Measurements from ENCODE around the gene LRMDA.

Gene LRMDA

GRCh38 chr10:75456122-75456521, 24.7 kb downstream of the LRMDA start:
- no peak for TF ChIP-seq ZNF274 (IDR thresholded peaks at IDR 0.05; ENCODE audit: low read depth, low read length)
- H3K4me3 ChIP-seq (ENCODE audit: low read length), result no peak overlapping the region

DNA sequence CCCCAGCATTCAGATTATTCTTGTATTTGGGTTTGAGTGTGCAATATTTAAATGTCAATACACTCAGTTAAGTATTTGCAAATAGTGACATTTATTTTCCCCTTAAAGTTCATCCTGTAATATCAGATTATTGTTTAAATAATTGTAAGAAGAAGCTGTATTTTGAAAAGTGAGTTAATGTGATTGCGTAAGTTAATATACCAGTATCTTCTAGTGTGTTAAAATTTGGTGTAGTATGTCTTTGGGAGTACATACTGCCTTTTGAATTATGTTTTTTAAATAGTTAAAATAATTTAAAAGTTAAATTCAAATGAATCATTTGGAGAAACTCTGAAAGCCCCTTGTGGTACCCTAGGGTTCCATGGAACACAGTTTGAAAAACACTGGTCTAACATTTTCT, 28.6 kb downstream of the LRMDA start:
- no peak for TF ChIP-seq ZNF274 (IDR thresholded peaks at IDR 0.05; ENCODE audit: low read depth, low read length)
- H3K4me3 ChIP-seq (ENCODE audit: low read length), result no peak overlapping the region

DNA sequence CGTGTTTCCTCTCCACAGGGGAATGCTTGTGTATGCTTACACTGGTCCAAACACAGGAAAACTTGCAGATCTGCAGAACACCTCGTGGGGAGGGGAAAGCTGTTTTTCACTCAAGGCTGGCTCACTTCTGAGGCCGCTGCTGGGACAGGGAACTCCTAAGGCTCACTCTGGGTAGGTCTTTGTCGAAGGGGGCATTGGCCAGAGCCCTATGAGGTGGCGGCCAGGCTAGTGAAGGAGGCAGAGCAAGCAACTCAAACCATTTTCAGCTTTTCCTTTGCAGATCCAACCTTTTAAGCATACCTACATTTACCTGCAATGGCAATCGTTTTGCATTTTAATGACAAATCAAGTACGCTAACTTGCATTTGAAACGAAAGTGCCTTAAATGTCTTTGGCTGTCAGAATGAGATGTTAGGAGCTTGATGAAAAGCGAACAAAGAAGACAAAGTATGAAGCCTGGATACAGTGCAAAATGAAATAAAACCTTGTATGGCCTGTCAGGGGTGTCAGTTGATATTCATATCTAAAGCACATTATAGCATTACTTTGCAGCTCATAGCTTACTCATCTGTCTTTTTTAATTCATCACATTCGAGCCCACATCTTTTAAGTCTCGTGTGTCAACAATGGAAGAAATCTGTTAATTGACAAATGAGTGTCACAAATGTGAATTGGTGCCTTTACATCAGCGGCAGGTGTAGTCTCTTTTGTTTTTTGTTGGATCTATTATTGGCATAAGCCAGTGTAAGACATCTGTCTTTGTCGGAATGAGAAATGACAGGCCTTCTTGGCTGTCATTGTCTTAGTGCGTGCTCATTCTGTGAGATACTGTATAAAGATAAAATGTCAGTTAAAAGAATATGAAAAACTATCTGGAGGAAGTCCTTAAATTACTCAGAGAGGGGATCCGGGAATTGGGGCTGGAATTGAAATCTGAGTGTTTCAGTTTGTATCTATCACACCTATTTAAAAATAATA, 30.5 kb downstream of the LRMDA start:
- TF ChIP-seq ZNF274 (IDR thresholded peaks at IDR 0.05; ENCODE audit: low read depth, low read length), result no peak
- no peak overlapping the region for H3K4me3 ChIP-seq (ENCODE audit: low read length)

GRCh38 chr10:75462865-75463264, 31.4 kb downstream of the LRMDA start:
- TF ChIP-seq ZNF274 (IDR thresholded peaks at IDR 0.05; ENCODE audit: low read depth, low read length), result no peak
- no peak overlapping the region for H3K4me3 ChIP-seq (ENCODE audit: low read length)

DNA sequence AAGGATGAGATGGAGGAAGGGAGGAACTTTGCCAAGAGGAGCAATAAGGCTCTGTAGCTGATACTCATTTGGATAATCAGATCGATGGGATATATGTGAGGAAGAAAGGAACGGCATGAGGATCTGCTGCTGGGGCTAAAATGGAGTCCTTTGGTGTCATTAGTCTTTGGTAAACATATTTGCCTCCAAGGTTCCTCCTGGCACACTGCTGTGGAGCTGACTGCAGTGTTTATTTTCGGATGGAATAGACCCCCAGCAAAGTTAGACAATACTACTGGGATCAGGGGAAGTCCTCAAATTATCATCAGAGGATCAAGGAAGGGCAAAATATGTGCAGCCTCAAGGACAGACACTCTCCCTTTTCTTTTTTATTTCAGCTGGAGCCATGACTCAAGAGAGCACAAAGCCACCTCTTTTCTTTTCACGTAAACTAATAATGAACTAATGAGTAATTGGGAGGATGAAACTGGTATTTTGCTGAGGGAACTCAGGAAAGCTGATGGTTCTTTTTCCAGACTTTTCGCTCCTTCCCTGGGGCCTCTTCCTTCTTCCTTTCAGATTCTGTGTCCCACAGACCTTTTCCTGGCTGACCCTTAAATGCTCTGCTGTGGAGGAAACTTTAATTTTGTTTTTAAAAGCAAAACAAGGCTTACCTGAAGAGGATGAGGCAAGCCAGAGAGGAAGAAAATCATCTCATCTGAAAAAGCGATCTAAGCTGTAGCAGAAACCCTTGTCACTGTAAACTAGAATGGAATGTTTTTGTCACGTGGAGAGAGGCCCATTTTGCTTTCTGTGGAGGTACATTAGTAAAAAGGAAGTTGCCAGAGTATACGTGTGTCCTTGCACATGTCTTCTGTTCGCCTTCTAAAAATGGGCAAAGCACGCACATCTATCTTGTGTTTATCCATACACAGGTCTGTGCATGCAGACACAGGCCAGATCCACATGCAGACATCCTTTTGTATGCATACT, 33.3 kb downstream of the LRMDA start:
- H3K4me3 ChIP-seq (ENCODE audit: low read length), result no peak overlapping the region
- no peak for TF ChIP-seq ZNF274 (IDR thresholded peaks at IDR 0.05; ENCODE audit: low read depth, low read length)

DNA sequence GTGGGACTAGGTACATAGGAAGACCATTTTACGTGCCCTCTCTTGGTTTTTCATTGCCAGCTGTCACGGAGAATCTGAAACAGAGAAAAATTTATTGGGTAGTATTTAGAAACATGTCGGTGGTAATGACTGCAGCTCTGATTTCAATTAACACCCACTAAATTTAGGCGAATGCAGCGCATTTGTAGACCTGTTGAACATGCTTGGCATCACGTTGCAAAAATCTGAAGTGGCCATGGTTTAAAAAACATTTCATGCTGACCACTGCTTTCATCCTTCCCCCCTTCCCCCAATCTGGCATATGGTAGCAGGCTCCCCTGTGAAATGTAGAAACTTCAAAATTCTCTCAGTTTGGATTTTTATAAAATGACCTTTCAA, 34.0 kb downstream of the LRMDA start:
- no peak overlapping the region for H3K4me3 ChIP-seq (ENCODE audit: low read length)
- no peak for TF ChIP-seq ZNF274 (IDR thresholded peaks at IDR 0.05; ENCODE audit: low read depth, low read length)

- H3K4me3 ChIP-seq (ENCODE audit: low read length), result no peak overlapping the region
- TF ChIP-seq ZNF274 (IDR thresholded peaks at IDR 0.05; ENCODE audit: low read depth, low read length), result no peak
Measured at GRCh38 chr10:75466001-75466400, 34.6 kb downstream of the LRMDA start.

- TF ChIP-seq ZNF274 (IDR thresholded peaks at IDR 0.05; ENCODE audit: low read depth, low read length), result no peak
- H3K4me3 ChIP-seq (ENCODE audit: low read length), result no peak overlapping the region
Measured at GRCh38 chr10:75466886-75467285, 35.5 kb downstream of the LRMDA start.

- no peak overlapping the region for H3K4me3 ChIP-seq (ENCODE audit: low read length)
- TF ChIP-seq ZNF274 (IDR thresholded peaks at IDR 0.05; ENCODE audit: low read depth, low read length), result no peak
Measured at GRCh38 chr10:75468612-75469005, 37.2 kb downstream of the LRMDA start.

DNA sequence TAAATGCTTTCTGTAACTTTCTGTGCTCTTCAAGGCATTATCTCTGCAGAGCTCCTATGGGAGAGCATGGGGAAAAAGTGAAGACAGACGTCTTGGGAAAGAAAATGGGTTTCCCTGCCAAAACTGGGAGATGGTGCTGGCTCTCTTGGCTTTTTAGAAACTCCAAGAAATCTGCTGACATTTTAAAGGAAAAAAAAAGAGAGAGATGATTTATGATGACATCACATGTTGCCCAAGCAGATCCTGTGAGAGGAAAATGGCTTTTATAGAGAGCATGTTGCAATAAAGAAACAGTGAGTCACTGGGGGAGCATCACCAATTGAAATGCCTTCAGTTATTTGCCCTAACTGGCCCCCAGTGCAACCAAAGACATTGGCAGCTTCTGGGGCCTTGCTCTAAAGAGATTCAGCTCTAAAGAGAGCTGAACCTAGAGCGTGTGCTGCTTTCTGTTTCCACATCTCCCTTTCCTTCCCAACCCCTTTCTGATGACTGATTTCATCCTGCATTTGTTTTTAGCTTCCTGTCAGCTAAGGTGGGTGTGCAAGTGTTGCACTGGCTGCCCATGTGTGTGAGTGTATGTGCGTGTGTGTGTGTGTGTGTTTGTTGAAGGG, 37.7 kb downstream of the LRMDA start:
- H3K4me3 ChIP-seq (ENCODE audit: low read length), result no peak overlapping the region
- TF ChIP-seq ZNF274 (IDR thresholded peaks at IDR 0.05; ENCODE audit: low read depth, low read length), result no peak

DNA sequence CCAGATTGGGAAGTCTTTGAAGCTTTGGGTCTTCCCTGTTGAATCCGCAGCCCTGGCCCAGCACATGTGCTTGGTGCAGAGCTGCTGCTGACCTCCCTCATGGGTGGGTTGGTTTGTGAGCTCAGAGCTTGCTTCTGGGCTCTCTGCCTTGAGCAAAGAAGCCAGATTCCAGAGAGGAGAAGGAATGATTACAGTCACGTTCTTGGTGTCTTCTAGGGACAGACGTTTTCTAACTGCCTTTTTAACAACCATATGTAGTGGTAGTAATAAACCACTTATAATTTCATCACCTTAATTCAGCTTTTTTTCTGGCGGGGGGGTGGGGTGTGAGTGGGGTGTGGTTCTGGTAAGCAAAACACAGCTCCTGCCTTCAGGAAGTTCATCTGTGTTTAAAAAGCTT, 39.5 kb downstream of the LRMDA start:
- no peak overlapping the region for H3K4me3 ChIP-seq (ENCODE audit: low read length)
- no peak for TF ChIP-seq ZNF274 (IDR thresholded peaks at IDR 0.05; ENCODE audit: low read depth, low read length)

GRCh38 chr10:75472685-75473084, 41.3 kb downstream of the LRMDA start:
- no peak for TF ChIP-seq ZNF274 (IDR thresholded peaks at IDR 0.05; ENCODE audit: low read depth, low read length)
- H3K4me3 ChIP-seq (ENCODE audit: low read length), result no peak overlapping the region

- H3K4me3 ChIP-seq (ENCODE audit: low read length), result no peak overlapping the region
- no peak for TF ChIP-seq ZNF274 (IDR thresholded peaks at IDR 0.05; ENCODE audit: low read depth, low read length)
Measured at GRCh38 chr10:75474106-75474505, 42.7 kb downstream of the LRMDA start.

Measured in GM08714 (cell line).